Thymus (tissue), 11 donors: ENCODE data around the gene SGSH. TPM values are rescaled to one million over a fixed set of nuclear protein-coding genes. Genes with fewer than 3 reads are reported as not detected.

Experiments used
- DNase-seq, 9 donors: peaks; one replicate each; pipeline ENCODE4 v3.0.0-alpha.2; 2013; ENCODE audit warnings: low spot score in 9 of 9, low read depth in 6 of 9, missing footprints in 1 of 9
- H3K27ac ChIP-seq, 2 donors: one replicate each; pipeline ENCODE4 v1.5.1; 2013; ENCODE audit warnings: control low read depth in 1 of 2, low read depth in 1 of 2, low read length in 1 of 2, mild to moderate bottlenecking in 1 of 2, moderate library complexity in 1 of 2
- H3K27me3 ChIP-seq, 2 donors: one replicate each; pipeline ENCODE4 v1.5.1; 2013; ENCODE audit warnings: low read length in 1 of 2; ENCODE audit not compliant: control insufficient read depth in 2 of 2, insufficient read depth in 1 of 2
- H3K36me3 ChIP-seq, 2 donors: one replicate each; pipeline ENCODE4 v1.5.1; 2013; ENCODE audit warnings: low read length in 1 of 2, mild to moderate bottlenecking in 1 of 2, moderate library complexity in 1 of 2; ENCODE audit not compliant: control insufficient read depth in 2 of 2, insufficient read depth in 2 of 2
- H3K4me1 ChIP-seq, 2 donors: one replicate each; pipeline ENCODE4 v1.5.1; 2013; ENCODE audit warnings: low read length in 2 of 2; ENCODE audit not compliant: control insufficient read depth in 2 of 2, insufficient read depth in 2 of 2
- H3K4me3 ChIP-seq, 2 donors: one replicate each; pipeline ENCODE4 v1.5.1; 2013; ENCODE audit warnings: low read length in 2 of 2, control low read depth in 1 of 2, mild to moderate bottlenecking in 1 of 2
- H3K9me3 ChIP-seq, 2 donors: one replicate each; pipeline ENCODE4 v1.5.1; 2013; ENCODE audit warnings: low read length in 1 of 2, mild to moderate bottlenecking in 1 of 2; ENCODE audit not compliant: control insufficient read depth in 2 of 2, insufficient read depth in 1 of 2
- WGBS: extraction: QIAGEN DNeasy Blood & Tissue Kit; methylation state at CpG from one replicate; pipeline ENCODE4 v1.1.7; 2013; 5-methylcytosine and 5-hydroxymethylcytosine counted together
- polyA plus RNA-seq: library from polyadenylated mRNA; stranded (reverse); fragments of 200-250 nt; gene quantifications from one replicate; pipeline ENCODE4 v1.2.3, GENCODE V29; 2013
- total RNA-seq: library from RNA; stranded (reverse); fragments of 120-200 nt; gene quantifications from one replicate; pipeline ENCODE4 v1.2.4, GENCODE V29; 2013
- donor health status: healthy.

SGSH gene
- total and polyA plus RNA-seq, 2 donors = 4.0 to 38.9 TPM

GRCh38 chr17:80185968-80186367 lies 34.2 kb downstream of the SGSH start:
- 97% methylated on average over 9 of the region's 9 CpGs for WGBS
- DNase-seq = no peak

GRCh38 chr17:80184423-80184714 lies 35.8 kb downstream of the SGSH start:
- Histone ChIP-seq H3K4me1 (peaks cover 0 to 3% of the 10 kb centered on the region in 2 donors), H3K27me3 (peaks cover 0 to 11% of the 10 kb centered on the region in 2 donors), H3K9me3 (no peaks in the 10 kb centered on the region), H3K27ac (no peak overlapping the region), H3K36me3 (no peaks in the 10 kb centered on the region), H3K4me3 (no peak overlapping the region)
- DNase-seq = no peak
- 95% methylated on average over 10 of the region's 10 CpGs for WGBS

More at GRCh38 chr17:80185968-80186367, 34.2 kb downstream of the SGSH start:
- peaks cover 0 to 7% of the 10 kb centered on the region in 2 donors for H3K27me3 ChIP-seq
- H3K36me3 ChIP-seq = no peaks in the 10 kb centered on the region
- H3K4me3 ChIP-seq = no peak overlapping the region
- H3K27ac ChIP-seq = no peak overlapping the region
- peaks cover 0 to 3% of the 10 kb centered on the region in 2 donors for H3K4me1 ChIP-seq
- H3K9me3 ChIP-seq = no peaks in the 10 kb centered on the region

GRCh38 chr17:80183581-80184422 lies 36.3 kb downstream of the SGSH start:
- Histone ChIP-seq H3K36me3 (no peaks in the 10 kb centered on the region), H3K4me3 (no peak overlapping the region), H3K9me3 (no peaks in the 10 kb centered on the region), H3K27ac (no peak overlapping the region), H3K4me1 (peaks cover 0 to 3% of the 10 kb centered on the region in 2 donors), H3K27me3 (peaks cover 0 to 11% of the 10 kb centered on the region in 2 donors)
- no peak for DNase-seq
- WGBS = 88% methylated on average over 26 of the region's 26 CpGs

GRCh38 chr17:80182845-80183223 lies 37.3 kb downstream of the SGSH start:
- 97% methylated on average over 12 of the region's 12 CpGs for WGBS
- no peak overlapping the region for H3K27ac ChIP-seq
- H3K36me3 ChIP-seq = no peaks in the 10 kb centered on the region
- H3K4me1 ChIP-seq = peaks cover 0 to 3% of the 10 kb centered on the region in 2 donors
- no peak for DNase-seq
- H3K4me3 ChIP-seq = no peak overlapping the region
- peaks cover 0 to 14% of the 10 kb centered on the region in 2 donors for H3K27me3 ChIP-seq
- no peaks in the 10 kb centered on the region for H3K9me3 ChIP-seq

DNA sequence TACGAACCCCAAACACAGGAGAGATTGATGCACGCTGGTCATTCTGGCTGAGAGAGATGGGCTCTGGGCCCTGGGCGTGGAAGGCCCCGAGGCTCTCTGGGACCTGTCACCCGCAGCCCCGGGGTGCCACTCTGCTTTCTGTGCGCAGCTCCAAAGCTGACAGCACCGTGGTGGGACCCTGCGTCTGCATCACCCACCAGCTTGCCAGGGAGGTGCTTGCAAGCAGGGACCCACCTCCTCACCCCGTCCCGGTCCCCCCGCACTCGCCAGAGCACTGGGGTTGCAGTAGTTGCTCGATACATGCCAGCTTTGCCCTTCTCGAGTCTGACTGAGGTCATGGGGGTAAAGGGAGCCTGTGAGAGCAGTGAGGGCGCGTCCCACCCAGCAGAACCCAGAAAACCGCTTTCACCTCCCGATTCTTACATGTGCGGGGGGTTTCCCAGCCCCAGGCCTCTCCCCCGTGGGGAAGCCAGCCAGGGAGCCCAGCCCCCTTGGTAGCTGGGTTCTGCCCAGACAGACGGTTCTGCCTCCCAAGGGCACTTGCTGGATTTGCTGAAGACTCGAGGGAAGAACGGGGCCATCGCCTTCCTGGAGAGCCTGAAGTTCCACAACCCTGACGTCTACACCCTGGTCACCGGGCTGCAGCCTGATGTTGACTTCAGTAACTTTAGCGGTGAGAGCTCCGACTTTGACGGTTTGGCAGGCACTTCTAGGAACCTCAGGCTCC lies 37.9 kb downstream of the SGSH start:
- peaks cover 0 to 14% of the 10 kb centered on the region in 2 donors for H3K27me3 ChIP-seq
- 96% methylated on average over 30 of the region's 30 CpGs for WGBS
- H3K9me3 ChIP-seq = no peaks in the 10 kb centered on the region
- peaks cover 0 to 3% of the 10 kb centered on the region in 2 donors for H3K4me1 ChIP-seq
- no peak overlapping the region for H3K4me3 ChIP-seq
- no peaks in the 10 kb centered on the region for H3K36me3 ChIP-seq
- no peak for DNase-seq
- no peak overlapping the region for H3K27ac ChIP-seq

GRCh38 chr17:80181431-80181830 lies 38.7 kb downstream of the SGSH start:
- Histone ChIP-seq H3K27me3 (peaks cover 0 to 14% of the 10 kb centered on the region in 2 donors), H3K27ac (no peak overlapping the region), H3K4me3 (no peak overlapping the region), H3K9me3 (no peaks in the 10 kb centered on the region), H3K4me1 (peaks cover 0 to 3% of the 10 kb centered on the region in 2 donors), H3K36me3 (no peaks in the 10 kb centered on the region)
- 97% methylated on average over 17 of the region's 17 CpGs for WGBS
- no peak for DNase-seq

DNA sequence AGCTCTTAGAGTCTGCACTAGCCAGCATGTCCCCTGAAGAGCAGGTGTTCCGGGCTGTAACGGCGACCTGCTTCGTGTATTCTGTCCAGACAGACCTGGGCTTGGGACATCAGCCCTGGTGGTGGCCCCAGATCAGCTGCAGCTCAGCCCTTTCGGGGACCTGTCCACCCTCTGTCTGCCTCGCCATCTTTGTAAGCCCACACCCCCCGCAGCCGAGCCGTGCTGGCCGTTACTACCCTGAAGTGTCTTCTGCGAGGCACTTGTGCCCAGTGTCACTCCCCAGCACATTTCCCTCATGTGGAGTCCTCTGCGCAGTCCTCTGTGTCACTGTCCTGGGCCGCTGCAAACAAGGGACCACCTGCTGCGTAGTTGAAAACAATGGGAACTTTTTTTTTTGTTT lies 39.9 kb downstream of the SGSH start:
- H3K27ac ChIP-seq = no peak overlapping the region
- no peak overlapping the region for H3K4me3 ChIP-seq
- 93% methylated on average over 14 of the region's 14 CpGs for WGBS
- no peaks in the 10 kb centered on the region for H3K9me3 ChIP-seq
- H3K36me3 ChIP-seq = no peaks in the 10 kb centered on the region
- DNase-seq = no peak
- H3K4me1 ChIP-seq = peaks cover 0 to 3% of the 10 kb centered on the region in 2 donors
- H3K27me3 ChIP-seq = peaks cover 0 to 14% of the 10 kb centered on the region in 2 donors

GRCh38 chr17:80177986-80178595 lies 42.0 kb downstream of the SGSH start:
- Histone ChIP-seq H3K27me3 (peaks cover 0 to 15% of the 10 kb centered on the region in 2 donors), H3K4me3 (no peak overlapping the region), H3K36me3 (no peaks in the 10 kb centered on the region), H3K27ac (no peak overlapping the region), H3K9me3 (no peaks in the 10 kb centered on the region), H3K4me1 (no peaks in the 10 kb centered on the region)
- 91% methylated on average over 21 of the region's 21 CpGs for WGBS
- DNase-seq = no peak

DNA sequence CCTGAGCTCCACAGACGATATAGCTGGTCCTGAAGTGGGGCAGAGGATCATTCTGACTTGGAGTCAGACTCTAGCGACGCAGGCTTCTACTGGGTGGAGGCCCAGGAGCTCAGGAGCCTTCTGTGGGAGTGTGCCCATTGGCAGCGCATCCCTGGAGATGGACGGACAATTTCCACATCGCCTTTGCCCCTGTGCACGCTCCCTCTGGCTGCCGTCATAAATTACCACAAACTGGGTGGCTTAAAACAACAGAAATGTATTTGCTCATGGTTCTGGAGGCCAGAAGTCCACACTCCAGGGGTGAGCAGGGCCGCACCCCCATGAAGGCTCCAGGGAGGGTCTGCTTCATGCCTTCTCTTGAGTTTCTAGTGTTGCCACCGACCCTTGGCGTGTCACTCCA lies 43.4 kb downstream of the SGSH start:
- Histone ChIP-seq H3K4me1 (no peaks in the 10 kb centered on the region), H3K9me3 (no peaks in the 10 kb centered on the region), H3K36me3 (no peaks in the 10 kb centered on the region), H3K27ac (no peak overlapping the region), H3K4me3 (no peak overlapping the region), H3K27me3 (peaks cover 0 to 16% of the 10 kb centered on the region in 2 donors)
- WGBS = 96% methylated on average over 11 of the region's 11 CpGs
- DNase-seq = no peak
